SIG-M5 treated with dmso at 0.1 percent for 504 hours (cell line): ENCODE data around the gene TNK2.

Experiments
- DNase-seq: peaks from one replicate; lab custom pipeline; 2025; ENCODE audit not compliant: unreplicated experiment; lab: John Stamatoyannopoulos, UW

Gene TNK2

GRCh38 chr3:195886181-195887141 is 21.9 kb downstream of the TNK2 start:
- DNase-seq: no peak

GRCh38 chr3:195885036-195885891 is 23.1 kb downstream of the TNK2 start:
- DNase-seq: no peak

- no peak for DNase-seq
Observed at GRCh38 chr3:195884691-195885035, 23.7 kb downstream of the TNK2 start.

- no peak for DNase-seq
Observed at GRCh38 chr3:195883801-195884200, 24.6 kb downstream of the TNK2 start.

- DNase-seq: no peak
Observed at GRCh38 chr3:195883160-195883559, 25.2 kb downstream of the TNK2 start.

- DNase-seq: no peak
Observed at GRCh38 chr3:195882002-195882441, 26.3 kb downstream of the TNK2 start.

- DNase-seq: no peak
Observed at GRCh38 chr3:195881276-195881988, 26.9 kb downstream of the TNK2 start.

- no peak for DNase-seq
Observed at GRCh38 chr3:195880037-195880431, 28.3 kb downstream of the TNK2 start.

- DNase-seq: no peak
Observed at GRCh38 chr3:195879416-195880036, 28.8 kb downstream of the TNK2 start.

GRCh38 chr3:195878424-195879274 is 29.7 kb downstream of the TNK2 start:
- DNase-seq: no peak

- no peak for DNase-seq
Observed at GRCh38 chr3:195877767-195878423, 30.5 kb downstream of the TNK2 start.

- DNase-seq: no peak
Observed at GRCh38 chr3:195877136-195877715, 31.1 kb downstream of the TNK2 start.

- peak; percentile 52 for DNase-seq
Observed at GRCh38 chr3:195876297-195877064, 31.9 kb downstream of the TNK2 start.

- no peak for DNase-seq
Observed at GRCh38 chr3:195875482-195876236, 32.7 kb downstream of the TNK2 start.

- DNase-seq: no peak
Observed at GRCh38 chr3:195873971-195874370, 34.4 kb downstream of the TNK2 start.

GRCh38 chr3:195873281-195873887 is 35.0 kb downstream of the TNK2 start:
- no peak for DNase-seq

- no peak for DNase-seq
Observed at GRCh38 chr3:195872800-195873199, 35.6 kb downstream of the TNK2 start.
